Measurements from ENCODE around the gene EGFR.

- no peak for TF ChIP-seq CTCF (IDR thresholded peaks at IDR 0.05)
- TF ChIP-seq POLR2AphosphoS5 (IDR thresholded peaks at IDR 0.05), result no peak
These were observed 2.6 kb upstream of the EGFR start for GRCh38 chr7:55016061-55016745.

Data from prostate gland (tissue), 2 donors.